GM12892 (cell line): ENCODE results near the gene IVD.

Source experiments
- POLR2A ChIP-seq: IDR thresholded peaks from 2 replicates; pipeline ENCODE4 v1.6.1; 2011; ENCODE audit warnings: low read depth, low read length, control low read depth
- POLR2AphosphoS5 ChIP-seq: IDR thresholded peaks from 2 replicates; pipeline ENCODE4 v1.6.1; 2011; ENCODE audit warnings: low read depth, low read length, control low read depth
- TAF1 ChIP-seq: IDR thresholded peaks from 2 replicates; pipeline ENCODE4 v1.6.1; 2011; ENCODE audit warnings: low read depth, mild to moderate bottlenecking, control low read depth, low read length, borderline replicate concordance

DNA sequence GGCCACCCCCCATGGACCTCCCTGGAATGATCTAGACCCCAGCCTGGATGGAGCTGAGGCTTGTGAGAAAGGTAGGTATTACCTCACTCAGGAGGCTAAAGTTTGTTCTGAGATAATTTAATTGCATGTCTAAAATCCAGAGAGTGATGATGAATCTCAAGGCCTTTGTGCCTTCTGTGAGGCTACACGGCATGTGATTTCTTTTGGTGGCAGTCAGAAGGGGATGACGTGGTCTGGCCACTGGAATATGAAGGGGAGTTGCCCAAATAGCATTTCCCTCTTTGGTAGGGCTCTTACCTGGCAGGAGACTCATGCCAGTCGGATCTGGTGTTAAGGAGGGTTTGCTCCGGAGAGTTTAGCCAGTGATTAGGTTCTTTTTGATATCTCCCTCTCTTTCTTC is 37.7 kb downstream of the IVD start:
- no peak for TF ChIP-seq POLR2AphosphoS5
- no peak for TF ChIP-seq TAF1
- no peak for TF ChIP-seq POLR2A
